Panc1 (cell line): ENCODE measurements around the gene CSF1. TPM values are rescaled to one million over a fixed set of nuclear protein-coding genes. Genes with fewer than 3 reads are reported as not detected.

Experiments used
- ATAC-seq: fragments of 200-7000 bp; cut with Tn5 transposase; 2 replicates; pipeline ENCODE4 v1.9.1; 2020; ENCODE audit warnings: mild to moderate bottlenecking, moderate library complexity
- BruUV-seq: library from RNA; stranded (reverse); fragments of 400-500 nt; replicated peaks from 2 replicates; lab custom pipeline; 2021; lab: Mats Ljungman, UMichigan
- CTCF ChIA-PET: fragments of 300-600 bp; sonication (Branson Sonifier 250); formaldehyde crosslinking; loops from one replicate; lab custom pipeline; 2022; ENCODE audit warnings: antibody characterized with exemption; lab: Charles Lee
- POLR2A ChIA-PET: fragments of 300-600 bp; sonication (Branson Sonifier 250); formaldehyde crosslinking; loops from one replicate; lab custom pipeline; 2022; ENCODE audit warnings: antibody characterized with exemption; lab: Charles Lee
- DNase-seq: peaks from one replicate; pipeline ENCODE4 v3.0.0-alpha.2; 2010; ENCODE audit warnings: low read depth, low spot score
- H3K27ac ChIP-seq: 2 replicates; pipeline ENCODE4 v1.5.1; 2011; ENCODE audit warnings: mild to moderate bottlenecking, low read length, inconsistent platforms
- H3K27me3 ChIP-seq: fragments of 200-500 bp; sonication (Bioruptor generic); 2 replicates; pipeline ENCODE4 v1.6.0; 2014; ENCODE audit warnings: low read length, inconsistent platforms; ENCODE audit not compliant: control insufficient read depth, insufficient read depth
- H3K36me3 ChIP-seq: fragments of 200-500 bp; sonication (Bioruptor generic); 2 replicates; pipeline ENCODE4 v1.5.1; 2014; ENCODE audit warnings: inconsistent platforms, mild to moderate bottlenecking, low read length, moderate library complexity; ENCODE audit not compliant: control insufficient read depth, insufficient read depth
- H3K4me1 ChIP-seq: 2 replicates; pipeline ENCODE4 v1.5.1; 2011; ENCODE audit warnings: inconsistent platforms, mild to moderate bottlenecking, low read length, moderate library complexity; ENCODE audit not compliant: control insufficient read depth, insufficient read depth
- H3K4me3 ChIP-seq, 2 experiments: 2 replicates each; pipeline ENCODE4 v1.5.1; 2011 to 2012; ENCODE audit warnings: low read depth in 2 of 2, low read length in 2 of 2, mild to moderate bottlenecking in 2 of 2, inconsistent platforms in 1 of 2, moderate library complexity in 1 of 2
- H3K9me3 ChIP-seq: fragments of 200-500 bp; sonication (Bioruptor generic); 2 replicates; pipeline ENCODE4 v1.5.1; 2014; ENCODE audit warnings: low read depth, mild to moderate bottlenecking, inconsistent platforms, low read length, moderate library complexity; ENCODE audit not compliant: control insufficient read depth, insufficient read depth
- CTCF ChIP-seq: fragments of 450-650 bp; IDR thresholded peaks from 2 replicates; pipeline ENCODE4 v1.5.1; 2017; ENCODE audit warnings: mild to moderate bottlenecking
- POLR2AphosphoS5 ChIP-seq: IDR thresholded peaks from 2 replicates; pipeline ENCODE4 v1.6.1; 2012; ENCODE audit warnings: mild to moderate bottlenecking, low read depth, low read length, moderate library complexity
- SIN3A ChIP-seq: IDR thresholded peaks from 2 replicates; pipeline ENCODE4 v1.6.1; 2012; ENCODE audit warnings: low read depth, mild to moderate bottlenecking, low read length, moderate library complexity, borderline replicate concordance; ENCODE audit not compliant: insufficient read depth
- TCF7L2 ChIP-seq: IDR thresholded peaks from 2 replicates; pipeline ENCODE4 v1.6.1; 2011; ENCODE audit warnings: mild to moderate bottlenecking, low read depth, low read length, inconsistent platforms
- in situ Hi-C: cut with HindIII; loops from 2 replicates; pipeline ENCODE4 v1.10.0; 2016; ENCODE audit warnings: low sequenced_read_pairs, low pct_unique_long_range_greater_than_20kb
- intact Hi-C: fragments of 100-400 bp; cut with micrococcal nuclease; formaldehyde crosslinking; loops from one replicate; pipeline ENCODE4 v1.10.0; 2022; ENCODE audit not compliant: unreplicated experiment
- total RNA-seq: library from RNA; stranded (reverse); gene quantifications from one replicate; pipeline ENCODE4 v1.2.1, GENCODE V29; 2021; ENCODE audit not compliant: unreplicated experiment
- TF ChIP-seq, protein P1 (sequence below), 2 experiments: IDR thresholded peaks; 2 replicates each; pipeline ENCODE4 v1.6.1; 2011 to 2012; ENCODE audit warnings: low read depth in 2 of 2, control low read depth in 1 of 2, low read length in 1 of 2, mild to moderate bottlenecking in 1 of 2, moderate library complexity in 1 of 2; ENCODE audit not compliant: insufficient read depth in 1 of 2

The CSF1 gene
- total RNA-seq, 1 experiment from 2014 or later = 217 TPM

GRCh38 chr1:109978761-109979488 lies 68.3 kb downstream of the CSF1 start:
- ATAC-seq (no peak), DNase-seq (no peak)
- H3K9me3 ChIP-seq = no peaks in the 10 kb centered on the region
- peak overlapping the region; percentile 95 for H3K27ac ChIP-seq
- in situ Hi-C loops = no loop called here
- no peak for TF ChIP-seq SIN3A
- TF ChIP-seq, protein P1, sequence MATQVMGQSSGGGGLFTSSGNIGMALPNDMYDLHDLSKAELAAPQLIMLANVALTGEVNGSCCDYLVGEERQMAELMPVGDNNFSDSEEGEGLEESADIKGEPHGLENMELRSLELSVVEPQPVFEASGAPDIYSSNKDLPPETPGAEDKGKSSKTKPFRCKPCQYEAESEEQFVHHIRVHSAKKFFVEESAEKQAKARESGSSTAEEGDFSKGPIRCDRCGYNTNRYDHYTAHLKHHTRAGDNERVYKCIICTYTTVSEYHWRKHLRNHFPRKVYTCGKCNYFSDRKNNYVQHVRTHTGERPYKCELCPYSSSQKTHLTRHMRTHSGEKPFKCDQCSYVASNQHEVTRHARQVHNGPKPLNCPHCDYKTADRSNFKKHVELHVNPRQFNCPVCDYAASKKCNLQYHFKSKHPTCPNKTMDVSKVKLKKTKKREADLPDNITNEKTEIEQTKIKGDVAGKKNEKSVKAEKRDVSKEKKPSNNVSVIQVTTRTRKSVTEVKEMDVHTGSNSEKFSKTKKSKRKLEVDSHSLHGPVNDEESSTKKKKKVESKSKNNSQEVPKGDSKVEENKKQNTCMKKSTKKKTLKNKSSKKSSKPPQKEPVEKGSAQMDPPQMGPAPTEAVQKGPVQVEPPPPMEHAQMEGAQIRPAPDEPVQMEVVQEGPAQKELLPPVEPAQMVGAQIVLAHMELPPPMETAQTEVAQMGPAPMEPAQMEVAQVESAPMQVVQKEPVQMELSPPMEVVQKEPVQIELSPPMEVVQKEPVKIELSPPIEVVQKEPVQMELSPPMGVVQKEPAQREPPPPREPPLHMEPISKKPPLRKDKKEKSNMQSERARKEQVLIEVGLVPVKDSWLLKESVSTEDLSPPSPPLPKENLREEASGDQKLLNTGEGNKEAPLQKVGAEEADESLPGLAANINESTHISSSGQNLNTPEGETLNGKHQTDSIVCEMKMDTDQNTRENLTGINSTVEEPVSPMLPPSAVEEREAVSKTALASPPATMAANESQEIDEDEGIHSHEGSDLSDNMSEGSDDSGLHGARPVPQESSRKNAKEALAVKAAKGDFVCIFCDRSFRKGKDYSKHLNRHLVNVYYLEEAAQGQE (IDR thresholded peaks at IDR 0.05; ENCODE audit: insufficient read depth in 1 of 2, low read depth in 2 of 2, low read length in 1 of 2) = no peak
- TF ChIP-seq POLR2AphosphoS5 = no peak
- TF ChIP-seq TCF7L2 = no peak
- TF ChIP-seq CTCF = no peak
- H3K4me3 ChIP-seq = no peak overlapping the region
- POLR2A ChIA-PET = no interaction called here
- CTCF ChIA-PET = interaction anchor here (0.6 kb wide), 1 partner anchor 189 kb away, joined by 4 read pairs; no protein-coding TSS in a partner anchor
- no TSS peak for BruUV-seq
- peaks cover 53% of the 10 kb centered on the region for H3K4me1 ChIP-seq
- intact Hi-C loops = no loop called here
- H3K27me3 ChIP-seq = no peaks in the 10 kb centered on the region
- H3K36me3 ChIP-seq = no peaks in the 10 kb centered on the region

DNA sequence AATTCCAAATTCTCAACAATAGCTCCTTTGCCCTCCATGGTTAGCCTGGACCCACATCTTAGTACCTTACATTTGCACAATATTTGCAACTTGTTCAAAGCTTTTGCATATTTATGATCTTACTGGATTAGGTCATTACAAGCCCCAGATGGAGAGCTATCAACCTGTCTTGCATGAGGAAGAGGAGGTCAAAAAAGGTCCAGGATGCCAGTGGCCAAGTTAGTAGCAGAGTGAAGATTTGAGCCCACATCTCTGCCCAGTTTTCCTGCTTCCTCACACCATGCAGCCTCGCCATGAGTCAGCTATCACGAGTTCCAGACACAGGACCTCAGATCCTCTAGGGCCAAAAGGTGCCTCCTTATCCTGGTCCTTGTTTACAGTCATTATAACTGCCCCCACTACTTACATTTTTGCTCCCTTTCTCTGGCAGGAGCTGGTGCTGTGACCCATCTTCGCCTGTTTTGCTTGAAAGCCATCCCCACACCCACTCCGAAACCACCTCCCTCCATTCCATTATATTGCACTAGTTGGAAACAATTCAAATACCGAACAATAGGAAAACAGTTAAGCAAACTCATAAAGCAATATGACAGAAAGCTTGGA lies 68.9 kb downstream of the CSF1 start:
- peak; percentile 52 for DNase-seq
- TF ChIP-seq, protein P1 (IDR thresholded peaks at IDR 0.05; ENCODE audit: insufficient read depth in 1 of 2, low read depth in 2 of 2, low read length in 1 of 2) = no peak
- TF ChIP-seq TCF7L2 = peak; percentile 58; the same call in 1 of the 2 replicates
- Histone ChIP-seq H3K9me3 (no peaks in the 10 kb centered on the region), H3K4me1 (peaks cover 55% of the 10 kb centered on the region), H3K36me3 (no peaks in the 10 kb centered on the region; the same call in 1 of the 2 replicates), H3K4me3 (no peak overlapping the region), H3K27ac (peak overlapping the region; percentile 95), H3K27me3 (no peaks in the 10 kb centered on the region)
- CTCF ChIA-PET = interaction anchor here (0.6 to 1.3 kb wide), 3 partner anchors 190 to 203 kb away, joined by 3 to 7 read pairs (median 4); no protein-coding TSS in a partner anchor
- BruUV-seq = no TSS peak
- intact Hi-C loops (loop anchor here (5.0 to 10.0 kb wide), 3 partner anchors 47 to 435 kb away; partner anchors contain the start of gene GNAI3), in situ Hi-C loops (no loop called here)
- POLR2A ChIA-PET = interaction anchor here (0.5 to 1.1 kb wide), 2 partner anchors 20 to 203 kb away, joined by 3 to 11 read pairs; no protein-coding TSS in a partner anchor
- peak; percentile 69 for ATAC-seq

Other genes with a start within 250 kb of the CSF1 start
- 10.2 TPM for gene GSTM2, start 242.8 kb upstream of the CSF1 start, total RNA-seq
- gene GSTM1, start 223.0 kb upstream of the CSF1 start, total RNA-seq = not detected
- not detected for gene GSTM5, start 198.6 kb upstream of the CSF1 start, total RNA-seq
- 93.1 TPM for gene GSTM3, start 169.8 kb upstream of the CSF1 start, total RNA-seq
- not detected for gene EPS8L3, start 146.9 kb upstream of the CSF1 start, total RNA-seq
- gene AHCYL1, start 73.9 kb downstream of the CSF1 start, total RNA-seq = 174 TPM
- 26.1 TPM for gene STRIP1, start 123.8 kb downstream of the CSF1 start, total RNA-seq
- gene ALX3, start 159.8 kb downstream of the CSF1 start, total RNA-seq = not detected
- not detected for gene UBL4B, start 201.6 kb downstream of the CSF1 start, total RNA-seq
- 5.7 TPM for gene SLC6A17, start 239.6 kb downstream of the CSF1 start, total RNA-seq